Measurements from ENCODE around the gene ATP11A. TPM values are rescaled to one million over a fixed set of nuclear protein-coding genes. Genes with fewer than 3 reads are reported as not detected.

ATP11A gene
- total RNA-seq, 1 donor from 2014 or later, result 377 TPM

- Histone ChIP-seq H3K27me3 (no peaks in the 10 kb centered on the region), H3K27ac (no peak overlapping the region), H3K4me3 (no peak overlapping the region), H3K9me3 (no peaks in the 10 kb centered on the region), H3K4me1 (peaks cover 3% of the 10 kb centered on the region), H3K36me3 (peaks cover 76% of the 10 kb centered on the region)
- TF ChIP-seq, protein P1, sequence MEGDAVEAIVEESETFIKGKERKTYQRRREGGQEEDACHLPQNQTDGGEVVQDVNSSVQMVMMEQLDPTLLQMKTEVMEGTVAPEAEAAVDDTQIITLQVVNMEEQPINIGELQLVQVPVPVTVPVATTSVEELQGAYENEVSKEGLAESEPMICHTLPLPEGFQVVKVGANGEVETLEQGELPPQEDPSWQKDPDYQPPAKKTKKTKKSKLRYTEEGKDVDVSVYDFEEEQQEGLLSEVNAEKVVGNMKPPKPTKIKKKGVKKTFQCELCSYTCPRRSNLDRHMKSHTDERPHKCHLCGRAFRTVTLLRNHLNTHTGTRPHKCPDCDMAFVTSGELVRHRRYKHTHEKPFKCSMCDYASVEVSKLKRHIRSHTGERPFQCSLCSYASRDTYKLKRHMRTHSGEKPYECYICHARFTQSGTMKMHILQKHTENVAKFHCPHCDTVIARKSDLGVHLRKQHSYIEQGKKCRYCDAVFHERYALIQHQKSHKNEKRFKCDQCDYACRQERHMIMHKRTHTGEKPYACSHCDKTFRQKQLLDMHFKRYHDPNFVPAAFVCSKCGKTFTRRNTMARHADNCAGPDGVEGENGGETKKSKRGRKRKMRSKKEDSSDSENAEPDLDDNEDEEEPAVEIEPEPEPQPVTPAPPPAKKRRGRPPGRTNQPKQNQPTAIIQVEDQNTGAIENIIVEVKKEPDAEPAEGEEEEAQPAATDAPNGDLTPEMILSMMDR (IDR thresholded peaks at IDR 0.05), result no peak
- DNase-seq, result no peak
- ATAC-seq, result no peak
- intact Hi-C loops (cut with DNase I), result no loop called here
Measured at GRCh38 chr13:112842343-112842856, 152.6 kb downstream of the ATP11A start.

GRCh38 chr13:112842931-112843391 is 153.1 kb downstream of the ATP11A start:
- H3K36me3 ChIP-seq, result peaks cover 70% of the 10 kb centered on the region
- H3K27me3 ChIP-seq, result no peaks in the 10 kb centered on the region
- no peak overlapping the region for H3K27ac ChIP-seq
- TF ChIP-seq, protein P1 (IDR thresholded peaks at IDR 0.05), result no peak
- peak; percentile 45 for ATAC-seq
- no peaks in the 10 kb centered on the region for H3K9me3 ChIP-seq
- H3K4me3 ChIP-seq, result no peak overlapping the region
- DNase-seq, result no peak
- H3K4me1 ChIP-seq, result peaks cover 3% of the 10 kb centered on the region
- intact Hi-C loops (cut with DNase I), result no loop called here

GRCh38 chr13:112843392-112844111 is 153.7 kb downstream of the ATP11A start:
- Histone ChIP-seq H3K36me3 (peaks cover 64% of the 10 kb centered on the region), H3K4me3 (no peak overlapping the region), H3K9me3 (no peaks in the 10 kb centered on the region), H3K27ac (no peak overlapping the region), H3K4me1 (peaks cover 3% of the 10 kb centered on the region), H3K27me3 (no peaks in the 10 kb centered on the region)
- ATAC-seq (no peak), DNase-seq (no peak)
- TF ChIP-seq, protein P1 (IDR thresholded peaks at IDR 0.05), result no peak
- intact Hi-C loops (cut with DNase I), result no loop called here

GRCh38 chr13:112844411-112844810 is 154.6 kb downstream of the ATP11A start:
- H3K4me1 ChIP-seq, result peaks cover 3% of the 10 kb centered on the region
- no peaks in the 10 kb centered on the region for H3K27me3 ChIP-seq
- intact Hi-C loops (cut with DNase I), result no loop called here
- peaks cover 57% of the 10 kb centered on the region for H3K36me3 ChIP-seq
- H3K27ac ChIP-seq, result no peak overlapping the region
- TF ChIP-seq, protein P1 (IDR thresholded peaks at IDR 0.05), result no peak
- H3K4me3 ChIP-seq, result no peak overlapping the region
- no peaks in the 10 kb centered on the region for H3K9me3 ChIP-seq
- DNase-seq, result no peak
- ATAC-seq, result no peak

DNA sequence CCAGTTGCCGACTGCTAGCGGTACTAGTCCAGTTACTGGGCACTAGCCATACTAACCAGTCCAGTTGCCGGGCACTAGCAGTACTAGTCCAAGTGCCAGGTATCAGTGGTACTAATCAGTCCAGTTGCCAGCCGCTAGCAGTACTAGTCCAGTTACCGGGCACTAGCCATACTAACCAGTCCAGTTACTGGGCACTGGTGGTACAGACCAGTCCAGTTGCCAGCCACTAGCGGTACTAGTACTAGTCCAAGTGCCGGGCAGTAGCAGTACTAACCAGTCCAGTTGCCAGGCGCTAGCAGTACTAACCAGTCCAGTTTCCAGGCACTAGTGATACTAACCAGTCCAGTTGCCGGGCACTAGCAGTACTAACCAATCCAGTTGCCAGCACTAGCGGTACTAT is 155.0 kb downstream of the ATP11A start:
- Histone ChIP-seq H3K4me1 (peaks cover 3% of the 10 kb centered on the region), H3K4me3 (no peak overlapping the region), H3K27me3 (no peaks in the 10 kb centered on the region), H3K9me3 (no peaks in the 10 kb centered on the region), H3K36me3 (peaks cover 58% of the 10 kb centered on the region), H3K27ac (no peak overlapping the region)
- TF ChIP-seq, protein P1 (IDR thresholded peaks at IDR 0.05), result no peak
- ATAC-seq (no peak), DNase-seq (no peak)
- intact Hi-C loops (cut with DNase I), result no loop called here

Measured in upper lobe of right lung (tissue), 1 donor.